GM18517 (cell line): Measurements from ENCODE around the gene IQSEC1.

Source experiments
- ATAC-seq: cut with Tn5 transposase; IDR thresholded peaks from one replicate; pipeline ENCODE4 v1.9.1; 2021; ENCODE audit warnings: mild to moderate bottlenecking, moderate library complexity; ENCODE audit not compliant: unreplicated experiment

IQSEC1 gene

DNA sequence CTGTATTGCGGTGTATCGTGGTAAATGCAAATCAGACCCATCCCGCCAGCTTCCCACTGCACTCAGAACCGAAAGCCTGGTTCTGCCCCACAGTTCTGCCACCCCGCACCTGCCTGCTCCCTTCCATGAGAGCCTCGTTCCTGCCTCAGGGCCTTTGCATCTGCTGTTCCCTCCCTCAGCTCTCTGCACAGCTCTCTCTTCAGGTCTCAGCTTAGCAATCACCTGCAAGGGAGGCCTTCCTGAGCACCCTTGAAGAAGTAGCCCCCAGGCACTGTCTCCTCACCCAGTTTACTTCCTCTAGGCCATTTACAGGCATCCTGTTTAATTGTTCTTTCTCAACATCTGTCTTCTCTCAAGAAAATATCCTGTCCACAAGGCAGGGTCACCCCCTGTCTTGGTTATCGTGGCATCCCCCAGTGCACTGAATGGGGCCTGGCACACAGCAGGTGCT lies 13.3 kb upstream of the IQSEC1 start:
- ATAC-seq, result no peak

DNA sequence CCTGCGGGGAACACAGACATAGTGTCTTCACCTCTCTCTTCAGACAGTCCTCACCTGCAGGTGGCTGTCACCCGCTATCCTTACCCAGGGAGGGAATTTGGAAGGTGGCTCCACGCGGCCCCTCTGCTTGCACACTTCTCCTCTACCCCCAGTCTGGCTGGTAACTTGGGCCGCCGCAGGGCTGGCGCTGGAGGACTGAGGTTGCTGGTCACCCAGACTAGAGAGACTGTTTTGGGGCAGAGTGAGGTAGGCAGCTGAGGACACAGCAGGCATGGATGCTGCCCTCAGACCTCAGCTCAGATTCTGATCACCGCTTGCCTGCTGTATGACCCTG lies 12.6 kb upstream of the IQSEC1 start:
- no peak for ATAC-seq

DNA sequence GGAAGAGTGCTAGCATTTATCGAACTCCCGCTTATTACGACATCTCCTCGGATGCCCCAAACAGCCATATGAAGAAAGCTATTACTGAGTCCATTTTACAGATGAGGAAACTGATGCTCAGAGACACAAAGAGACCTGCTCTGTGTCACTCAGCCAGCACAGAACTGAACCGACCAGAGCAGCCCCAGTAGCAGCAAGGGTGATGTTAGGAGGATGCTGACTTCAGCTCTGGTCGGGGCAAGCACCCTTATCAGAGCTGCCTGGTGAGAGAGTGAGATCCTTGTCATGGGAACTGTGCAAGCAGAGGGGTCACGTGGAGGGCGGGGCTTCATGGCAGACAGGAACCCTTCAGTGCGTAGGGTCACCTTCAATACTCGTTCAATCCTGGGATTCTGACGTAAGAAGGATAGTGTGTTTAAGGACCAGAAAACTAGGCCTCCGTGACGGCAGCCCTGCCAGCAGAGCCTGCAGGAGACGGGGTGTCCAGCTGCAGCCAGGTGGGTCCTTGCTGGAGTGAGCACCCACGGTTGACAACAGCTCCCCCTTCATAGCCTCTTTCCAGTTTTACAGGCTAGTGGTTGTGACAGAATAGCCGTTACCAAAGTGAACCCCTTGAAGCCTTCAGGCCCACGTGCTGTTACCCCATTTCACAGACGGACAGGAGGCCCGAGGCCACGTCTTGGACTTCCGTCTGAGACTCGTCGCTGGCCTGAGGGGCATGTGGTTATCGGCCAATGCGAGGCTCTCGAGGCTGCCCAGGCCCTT lies 12.0 kb upstream of the IQSEC1 start:
- no peak for ATAC-seq

DNA sequence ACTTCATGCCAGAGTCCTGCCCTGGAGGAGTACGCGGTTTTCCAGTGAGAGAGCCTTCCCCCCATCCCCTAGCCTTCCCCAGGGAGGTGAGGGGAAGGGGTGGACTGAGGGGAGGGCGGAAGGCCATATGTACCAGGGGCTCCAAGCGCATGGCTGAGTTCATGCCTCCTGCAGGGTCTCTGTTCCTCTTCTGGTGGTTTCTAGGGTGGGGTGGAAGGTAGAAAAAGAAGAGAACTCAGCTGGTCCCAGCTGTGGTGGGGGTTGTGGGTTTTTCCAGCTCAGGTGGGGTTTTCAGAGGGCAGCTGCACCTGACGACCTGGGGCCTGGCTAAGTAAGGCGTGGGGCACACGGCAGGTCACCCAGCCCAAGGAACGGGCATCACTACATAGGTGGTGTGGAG lies 10.7 kb upstream of the IQSEC1 start:
- ATAC-seq, result no peak

DNA sequence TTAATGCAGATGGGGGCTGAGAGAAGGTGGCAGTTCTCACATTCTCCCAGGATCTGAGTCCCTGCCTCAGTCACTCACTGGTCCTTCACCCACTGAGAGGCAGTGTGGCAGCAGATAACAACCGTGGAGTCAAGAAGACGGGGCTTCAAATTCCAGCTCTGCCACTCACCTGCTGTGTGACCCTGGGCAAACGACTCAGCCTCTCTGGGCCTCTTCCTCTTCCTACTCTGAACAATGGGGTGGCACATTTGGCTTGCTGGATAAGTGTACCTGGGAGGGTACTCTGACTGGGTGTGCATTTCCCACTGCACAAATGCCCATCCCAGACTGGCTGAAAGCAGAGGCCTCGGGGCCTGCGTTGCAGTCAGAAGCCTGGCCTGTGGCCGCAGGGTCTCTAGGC lies 10.0 kb upstream of the IQSEC1 start:
- ATAC-seq, result no peak

DNA sequence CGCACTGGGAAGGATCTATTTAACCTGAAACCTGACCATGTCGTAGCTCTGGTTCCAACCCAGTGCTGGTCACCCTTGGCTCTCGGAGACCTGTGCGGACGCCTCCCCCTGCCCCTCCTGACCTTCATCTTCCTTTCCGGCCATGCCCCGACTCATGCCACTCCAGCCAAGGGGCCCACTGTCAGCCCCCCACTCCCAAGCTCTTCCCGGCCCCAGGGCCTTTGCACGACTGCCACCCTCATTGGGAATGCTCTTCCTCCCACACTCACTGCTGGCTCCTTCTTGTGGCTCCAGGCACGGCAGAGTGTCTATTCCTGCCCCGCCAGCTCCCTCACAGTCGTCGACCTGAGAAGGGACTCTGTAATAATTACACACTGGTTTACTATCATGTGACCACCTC lies 9.4 kb upstream of the IQSEC1 start:
- no peak for ATAC-seq

DNA sequence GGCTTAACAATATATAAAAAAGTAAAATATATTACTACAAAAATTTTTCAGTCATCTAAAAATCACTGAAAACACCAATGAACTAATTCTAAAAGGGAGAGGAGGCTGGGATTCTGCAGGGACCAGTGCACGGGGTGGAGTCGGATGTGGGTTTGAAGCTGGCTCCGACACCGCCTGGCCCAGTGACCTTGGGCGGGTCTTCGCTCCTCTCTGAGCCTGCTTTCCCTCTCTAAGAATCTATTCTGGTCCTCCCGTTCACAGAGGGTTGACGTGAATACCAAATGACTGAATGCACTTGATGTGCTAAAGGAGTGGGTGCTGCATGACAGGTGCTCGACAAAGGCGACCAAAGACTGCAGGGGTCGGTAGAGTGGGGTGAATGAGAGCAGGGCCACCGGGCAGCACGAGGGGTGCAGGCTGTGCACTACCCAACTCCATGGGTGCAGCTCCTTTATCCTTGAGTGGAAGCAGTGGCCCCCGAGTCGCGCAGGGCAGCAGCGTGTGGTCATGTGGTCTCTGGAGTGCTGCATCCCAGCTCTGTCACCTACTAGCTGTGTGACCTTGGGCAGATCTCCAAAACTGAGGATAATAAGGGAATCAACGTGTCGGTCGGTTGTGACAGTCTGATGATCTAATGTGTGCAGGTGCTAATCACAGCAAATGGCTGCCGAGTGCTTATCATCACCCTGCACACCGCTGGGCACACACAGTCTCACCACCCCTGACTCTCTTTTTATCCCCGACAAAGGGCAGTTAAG lies 8.6 kb upstream of the IQSEC1 start:
- no peak for ATAC-seq

DNA sequence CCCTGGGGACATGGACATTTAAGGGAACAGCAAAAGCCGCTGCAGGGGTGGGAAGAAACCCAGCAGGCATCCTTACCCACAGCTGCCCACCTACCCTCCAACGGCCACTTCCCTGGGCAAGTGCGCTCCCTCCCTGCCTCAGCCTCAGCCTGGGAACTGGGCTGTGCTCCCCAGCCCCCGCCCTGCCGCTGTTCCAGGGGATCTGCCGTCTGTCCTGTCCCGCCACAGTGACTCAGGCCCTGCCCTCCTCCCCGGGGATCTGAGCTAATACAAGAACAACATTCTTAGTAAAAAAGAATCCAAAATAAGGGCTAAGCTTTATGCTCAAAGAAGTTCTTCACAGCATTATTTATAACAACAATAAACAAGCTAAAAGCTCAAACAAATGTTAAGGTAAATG lies 7.4 kb upstream of the IQSEC1 start:
- ATAC-seq, result no peak

DNA sequence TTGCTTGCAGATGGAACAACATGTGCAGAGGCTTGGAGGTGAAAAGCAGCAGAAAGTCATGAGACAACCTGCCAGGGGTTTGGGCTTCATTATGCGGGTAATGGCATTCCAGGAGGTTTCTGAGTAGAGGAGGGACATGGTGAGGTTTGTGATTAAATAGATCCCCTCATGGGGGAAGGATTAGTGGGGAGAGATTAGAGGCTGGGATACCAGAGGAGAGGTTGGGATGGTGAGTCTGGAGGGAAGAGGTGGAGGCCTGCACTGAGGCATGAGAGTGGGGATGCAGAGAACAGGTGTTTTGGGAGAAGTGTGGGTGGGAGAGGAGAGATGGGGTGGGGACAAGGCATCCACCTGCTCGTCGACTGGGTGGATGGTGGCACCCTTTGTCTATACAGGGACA lies 6.8 kb upstream of the IQSEC1 start:
- ATAC-seq, result no peak

DNA sequence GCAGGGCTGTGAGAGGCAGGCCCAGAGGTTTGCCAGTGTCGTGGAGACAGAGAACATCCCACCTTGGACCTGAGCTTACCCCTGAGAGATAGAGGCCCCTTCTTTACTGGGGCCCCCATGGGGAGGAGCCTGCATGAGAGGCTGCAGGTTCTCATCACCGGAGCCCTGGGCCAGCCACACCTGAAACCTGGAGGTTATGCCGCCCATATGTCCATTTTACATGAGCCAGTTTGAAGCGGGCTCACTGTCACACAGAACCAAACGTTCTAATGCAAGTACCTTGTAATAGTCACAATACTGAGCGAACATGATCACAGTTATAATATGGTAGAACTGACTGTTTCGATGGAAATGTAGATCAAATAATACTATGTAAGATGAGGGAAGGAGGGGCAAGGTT lies 6.3 kb upstream of the IQSEC1 start:
- ATAC-seq, result no peak

DNA sequence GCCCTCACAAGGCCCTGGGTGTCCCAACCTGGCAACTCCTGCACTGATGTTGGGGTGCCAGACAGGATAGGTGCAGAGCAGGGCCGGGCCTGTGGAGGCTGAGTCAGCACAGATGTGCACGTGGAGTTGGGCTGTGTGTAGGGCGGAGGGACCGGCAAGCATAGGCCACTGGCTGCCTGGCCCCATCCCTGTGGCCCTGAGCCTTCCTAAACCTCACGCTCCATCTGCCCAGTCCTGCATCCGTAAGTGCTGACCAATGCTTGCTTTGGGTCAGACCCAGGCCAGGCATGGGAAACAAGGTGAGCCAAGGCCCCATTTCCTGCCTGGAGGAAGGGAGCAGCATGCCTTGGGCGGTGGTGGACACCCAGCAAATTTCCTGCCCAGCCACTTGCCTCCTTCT lies 5.8 kb upstream of the IQSEC1 start:
- ATAC-seq, result no peak

DNA sequence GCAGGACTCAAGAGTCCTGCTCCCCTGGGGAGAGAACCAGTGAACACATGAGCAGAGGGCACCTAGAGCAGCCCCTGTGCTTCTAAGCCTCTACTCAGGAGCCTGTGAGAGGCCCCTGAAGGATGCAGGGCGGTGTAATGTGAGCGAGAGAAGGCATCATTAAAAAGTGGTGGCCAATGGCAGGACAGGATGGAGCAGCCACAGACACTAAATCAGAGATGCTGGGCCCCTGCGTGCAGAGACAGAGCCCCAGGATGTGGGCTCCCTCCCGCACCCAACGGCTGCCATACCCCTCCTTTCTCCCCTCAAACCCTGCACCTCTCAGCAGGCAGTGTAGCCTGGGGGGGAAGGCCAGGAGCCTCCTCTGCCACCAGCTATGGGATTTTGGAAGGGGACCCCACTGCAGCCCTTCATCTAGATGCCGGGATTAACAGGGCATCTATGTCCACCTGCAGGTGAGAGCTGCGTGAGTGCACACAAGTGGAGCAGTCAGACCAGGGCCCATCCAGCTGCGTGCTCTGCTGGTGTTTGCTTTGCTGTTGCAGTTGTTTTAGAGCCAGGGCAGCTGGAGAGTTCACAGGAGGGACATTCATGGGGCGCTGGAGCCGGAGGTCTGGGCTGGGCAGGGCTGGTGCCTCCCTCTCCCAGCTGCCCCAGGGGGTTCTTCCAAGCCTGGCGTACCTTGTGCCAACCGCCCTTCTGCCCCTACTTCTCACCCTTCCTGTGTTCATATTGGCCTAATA lies 5.1 kb upstream of the IQSEC1 start:
- no peak for ATAC-seq

DNA sequence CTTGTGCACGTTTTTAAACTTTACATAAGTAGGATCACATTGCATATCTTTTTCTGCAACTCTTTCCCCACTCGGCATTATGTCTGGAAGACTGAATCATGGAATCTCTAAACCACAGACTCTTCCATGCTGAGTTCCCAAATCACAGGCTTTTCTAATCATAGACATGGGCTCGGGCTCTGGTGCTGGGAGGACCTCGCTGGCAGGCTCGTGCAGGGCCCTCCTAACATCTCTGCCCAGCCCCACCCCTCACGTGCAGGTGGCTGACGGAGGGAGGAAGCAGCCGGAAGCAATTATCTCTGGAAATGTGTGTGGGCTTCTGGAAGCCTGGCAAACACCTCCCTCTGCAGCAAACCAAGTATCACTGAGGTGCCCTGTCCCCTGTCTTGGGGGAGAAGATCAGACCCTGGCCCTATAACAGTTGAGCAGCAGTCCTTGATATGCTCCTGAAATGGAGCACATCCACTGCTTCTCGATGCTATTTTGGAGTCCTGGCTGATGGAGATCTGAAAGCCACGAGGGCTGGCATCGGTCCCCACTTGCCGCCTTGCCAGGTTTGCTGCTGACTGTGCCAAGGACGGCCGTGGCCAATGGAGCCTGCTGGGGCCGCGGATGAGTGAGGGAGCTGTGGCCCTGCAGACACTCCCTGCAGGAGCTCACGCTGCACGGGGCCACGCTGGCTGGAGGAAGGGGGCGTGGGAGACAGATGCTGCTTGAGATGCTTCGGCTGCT lies 4.4 kb upstream of the IQSEC1 start:
- no peak for ATAC-seq

DNA sequence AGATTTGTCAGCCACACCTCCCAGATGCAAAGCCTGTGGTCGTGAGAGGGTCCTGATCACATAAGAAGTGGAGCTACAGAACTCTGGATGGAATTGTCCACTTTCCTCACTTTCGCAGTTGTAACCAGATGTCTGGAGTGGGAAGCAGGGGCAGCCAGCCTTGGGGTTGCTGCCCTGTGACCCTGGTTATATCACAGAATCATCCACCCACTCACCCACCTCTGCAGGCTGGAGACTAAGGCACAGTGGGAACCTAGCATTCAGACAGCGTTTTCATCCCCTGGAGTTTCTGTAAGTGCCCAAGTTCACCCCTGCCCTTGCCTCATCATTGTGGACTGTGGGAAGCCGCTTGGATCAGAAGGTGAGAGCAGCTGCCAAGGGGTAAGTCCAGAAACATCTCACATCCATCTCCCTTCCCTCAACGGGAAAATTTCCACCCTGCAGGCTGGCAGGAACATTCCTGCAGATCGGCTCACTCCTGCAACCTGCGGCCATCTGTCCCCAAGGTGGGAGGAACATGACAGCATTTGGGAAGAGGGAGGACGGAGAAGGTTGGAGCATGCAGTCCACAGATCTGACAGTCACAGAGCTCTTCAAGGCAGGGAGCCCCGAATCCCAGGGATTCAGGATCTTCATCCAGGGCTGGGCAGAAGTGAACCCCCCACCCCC lies 2.9 kb upstream of the IQSEC1 start:
- ATAC-seq, result no peak

DNA sequence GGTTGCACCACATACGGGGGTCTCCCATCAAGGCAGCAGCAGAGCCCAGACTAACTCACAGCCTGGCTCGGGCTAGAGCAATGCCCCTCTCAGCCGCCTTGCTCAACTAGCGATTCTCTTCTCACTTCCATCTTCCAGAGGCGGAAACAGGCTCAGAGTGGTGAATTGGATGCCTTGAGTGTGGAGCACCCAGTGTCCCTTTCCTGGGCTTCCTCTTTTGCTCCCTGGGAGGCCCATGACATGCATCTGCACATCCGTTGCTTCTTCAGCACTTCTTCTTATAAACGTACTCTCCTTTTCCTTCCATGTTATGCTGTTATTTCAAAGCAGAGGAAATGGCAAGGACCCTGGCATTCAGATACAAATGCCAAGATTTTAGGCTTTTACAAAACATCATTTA lies 2.1 kb upstream of the IQSEC1 start:
- ATAC-seq, result no peak

DNA sequence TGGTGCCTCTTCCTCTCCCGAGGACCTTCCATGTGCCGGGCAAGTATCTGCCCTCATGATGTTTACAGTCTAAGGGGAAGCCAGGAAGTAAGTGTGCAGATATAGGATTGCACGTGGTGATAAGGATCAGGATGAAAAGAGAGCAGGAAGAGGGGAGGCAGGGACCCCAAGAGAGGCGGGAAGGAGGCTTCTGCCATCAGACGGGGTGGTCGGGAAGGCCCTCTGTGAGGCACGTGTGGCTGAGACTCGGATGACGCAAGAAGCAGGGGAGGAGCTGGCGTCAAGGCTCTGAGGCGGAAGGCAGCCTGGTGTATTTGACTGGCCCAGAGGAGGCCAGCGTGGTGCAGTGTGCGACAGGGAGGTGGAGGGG lies 762 bp upstream of the IQSEC1 start:
- ATAC-seq, result no peak

DNA sequence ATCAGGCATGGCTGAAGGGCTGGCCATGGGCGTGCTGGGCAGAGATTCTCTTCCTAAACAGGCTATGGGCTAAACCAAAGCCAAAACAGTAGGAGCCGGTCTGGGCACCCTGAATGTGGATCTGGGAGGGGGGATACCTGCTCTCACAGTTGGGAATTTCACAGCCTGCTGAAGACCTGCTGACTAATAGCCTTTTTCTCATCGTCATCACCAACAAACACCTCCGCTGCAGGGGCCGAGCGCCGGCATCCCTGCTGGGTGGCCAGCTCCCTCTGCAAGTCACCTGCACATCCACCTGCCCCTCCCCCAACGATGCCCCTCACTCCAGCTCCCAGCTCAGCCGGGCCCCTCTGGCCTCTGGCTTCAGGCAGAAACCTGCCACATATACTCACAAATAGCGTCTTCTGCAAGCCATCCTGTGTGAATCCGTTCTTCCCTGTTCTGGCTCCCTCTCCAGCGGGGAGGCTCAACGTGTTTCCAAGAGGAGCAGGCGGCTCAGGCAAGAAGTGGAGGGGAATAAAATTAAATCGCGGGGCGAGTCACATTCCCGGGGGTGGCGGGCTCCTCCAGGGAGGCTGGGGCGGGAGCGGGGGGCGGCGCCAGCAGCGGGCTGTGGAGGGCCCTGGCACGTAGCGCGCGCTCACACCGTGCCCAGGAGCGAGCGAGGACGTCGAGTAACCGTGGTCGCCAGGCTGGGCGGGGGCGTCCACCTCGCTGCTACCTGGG lies 466 bp downstream of the IQSEC1 start:
- ATAC-seq, result peak; percentile 19

DNA sequence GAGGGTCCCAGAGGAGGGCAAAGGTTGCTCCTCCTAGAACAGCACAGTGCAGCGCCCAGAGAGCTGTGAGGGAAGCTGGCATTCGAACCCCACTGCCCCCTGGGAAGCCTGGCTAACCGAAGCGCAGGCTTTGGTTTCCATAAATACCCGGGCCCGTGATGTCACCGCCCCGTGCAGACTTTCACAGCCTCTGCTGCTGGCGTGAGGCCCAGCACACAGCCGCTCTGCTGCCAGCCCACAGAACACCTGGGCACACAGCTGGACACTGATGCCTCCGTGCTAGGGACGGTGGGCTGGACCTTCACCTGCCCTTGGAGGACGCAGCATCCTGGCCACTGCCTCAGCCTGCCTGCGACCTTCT lies 1.0 kb downstream of the IQSEC1 start:
- ATAC-seq, result peak; percentile 63

DNA sequence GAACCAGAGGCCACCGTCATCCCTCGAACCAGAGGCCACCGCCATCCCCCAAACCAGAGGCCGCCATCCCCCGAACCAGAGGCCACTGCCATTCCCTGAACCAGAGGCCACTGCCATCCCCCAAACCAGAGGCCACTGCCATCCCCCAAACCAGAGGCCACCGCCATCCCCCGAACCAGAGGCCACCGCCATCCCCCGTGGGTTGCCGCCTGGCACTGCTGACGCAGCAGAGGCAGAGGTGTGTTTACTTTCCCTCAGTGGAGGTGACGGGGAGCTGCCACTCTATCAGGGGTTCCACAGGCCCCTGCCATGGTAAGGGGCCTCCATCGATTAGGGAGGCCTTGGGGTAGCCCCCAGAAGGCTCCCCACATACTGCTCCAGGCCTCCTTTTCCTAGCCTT lies 1.5 kb downstream of the IQSEC1 start:
- no peak for ATAC-seq

DNA sequence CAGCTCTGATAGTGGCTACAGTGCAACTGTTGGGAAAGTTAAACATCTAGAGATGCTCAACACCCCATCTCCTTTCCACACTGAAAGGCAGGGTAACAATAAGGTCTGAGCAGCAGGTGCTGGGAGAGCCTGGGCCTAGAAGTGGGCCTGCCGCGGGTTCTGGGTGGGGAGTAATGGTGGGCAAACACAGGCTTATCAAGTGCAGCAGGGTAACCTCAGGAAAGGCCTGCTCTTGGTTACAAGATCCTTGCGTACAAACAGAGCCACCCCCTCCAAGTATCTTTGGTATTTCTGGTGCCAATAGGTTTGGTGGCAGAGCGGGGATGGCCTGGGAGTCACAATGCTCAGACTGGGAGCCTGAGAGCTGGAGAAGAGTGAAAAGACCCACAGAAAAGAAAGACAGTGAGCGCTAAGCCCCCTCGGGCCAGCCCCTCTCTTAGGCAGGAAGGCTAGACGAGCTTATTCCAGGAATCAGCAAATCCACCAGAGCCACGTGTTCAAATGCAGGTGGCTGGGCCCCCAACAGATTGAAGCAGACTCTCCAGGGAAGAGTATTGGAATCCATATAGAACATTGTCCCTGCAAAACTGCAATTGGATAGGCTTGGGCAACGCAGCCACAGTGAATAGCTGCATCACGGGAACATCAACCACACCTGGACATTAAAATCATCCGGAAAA lies 2.7 kb downstream of the IQSEC1 start:
- no peak for ATAC-seq
